Mesendoderm (in vitro differentiated cells): Measurements from ENCODE around the gene OR52K1.
"Not testable (repeated sequence)": the region's sequence is repeated elsewhere in the genome, so short reads cannot be mapped to it uniquely, and the experiment has no call there.

ENCODE experiments used
- DNase-seq: peaks from one replicate; pipeline ENCODE4 v3.0.0; 2013
- H2AK5ac ChIP-seq: 2 replicates; pipeline ENCODE4 v1.6.1; 2013; ENCODE audit warnings: low read length, inconsistent platforms
- H2BK120ac ChIP-seq: 2 replicates; pipeline ENCODE4 v1.6.1; 2013; ENCODE audit warnings: low read depth, mild to moderate bottlenecking, low read length, moderate library complexity, mixed read lengths
- H2BK15ac ChIP-seq: replicated peaks from 2 replicates; pipeline ENCODE4 v1.6.1; 2013; ENCODE audit warnings: low read depth, mild to moderate bottlenecking, moderate library complexity
- H2BK5ac ChIP-seq: 2 replicates; pipeline ENCODE4 v1.6.1; 2013; ENCODE audit warnings: low read length, inconsistent platforms
- H3K18ac ChIP-seq: 2 replicates; pipeline ENCODE4 v1.6.1; 2013; ENCODE audit warnings: mild to moderate bottlenecking, low read length, mixed read lengths
- H3K23ac ChIP-seq: one replicate; pipeline ENCODE4 v1.6.1; 2013; ENCODE audit warnings: low read length
- H3K27ac ChIP-seq: 2 replicates; pipeline ENCODE4 v1.5.1; 2013; ENCODE audit warnings: low read depth, mild to moderate bottlenecking, inconsistent platforms, low read length, moderate library complexity
- H3K27me3 ChIP-seq: 2 replicates; pipeline ENCODE4 v1.6.1; 2013; ENCODE audit warnings: low read length, control low read depth, mild to moderate bottlenecking, inconsistent platforms; ENCODE audit not compliant: insufficient read depth, poor library complexity
- H3K36me3 ChIP-seq: 2 replicates; pipeline ENCODE4 v1.6.1; 2013; ENCODE audit warnings: low read length, inconsistent platforms; ENCODE audit not compliant: control insufficient read depth, insufficient read depth
- H3K4ac ChIP-seq: one replicate; pipeline ENCODE4 v1.6.1; 2013; ENCODE audit warnings: low read depth, mild to moderate bottlenecking, low read length, moderate library complexity
- H3K4me1 ChIP-seq: 2 replicates; pipeline ENCODE4 v1.6.1; 2013; ENCODE audit warnings: low read depth, low read length, inconsistent platforms; ENCODE audit not compliant: control insufficient read depth
- H3K4me2 ChIP-seq: 2 replicates; pipeline ENCODE4 v1.6.1; 2013; ENCODE audit warnings: low read length
- H3K4me3 ChIP-seq: 2 replicates; pipeline ENCODE4 v1.5.1; 2013; ENCODE audit warnings: mild to moderate bottlenecking, low read length
- H3K56ac ChIP-seq: one replicate; pipeline ENCODE4 v1.6.1; 2013; ENCODE audit warnings: low read length
- H3K79me1 ChIP-seq: 2 replicates; pipeline ENCODE4 v1.6.1; 2013; ENCODE audit warnings: low read length, inconsistent platforms
- H3K79me2 ChIP-seq: 2 replicates; pipeline ENCODE4 v1.6.1; 2013; ENCODE audit warnings: mild to moderate bottlenecking, low read length; ENCODE audit not compliant: control insufficient read depth, insufficient read depth
- H3K9ac ChIP-seq: 2 replicates; pipeline ENCODE4 v1.6.1; 2013; ENCODE audit warnings: low read length, inconsistent platforms
- H4K5ac ChIP-seq: one replicate; pipeline ENCODE4 v1.6.1; 2013; ENCODE audit warnings: low read length
- H4K8ac ChIP-seq: one replicate; pipeline ENCODE4 v1.6.1; 2013; ENCODE audit warnings: low read depth, mild to moderate bottlenecking, control low read depth, low read length, moderate library complexity
- WGBS: extraction: QIAGEN DNeasy Blood & Tissue Kit; methylation state at CpG from one replicate; pipeline ENCODE4 v1.1.7; 2013; ENCODE audit warnings: low lambda C conversion rate, missing lambda C conversion rate; ENCODE audit not compliant: insufficient coverage; ENCODE audit errors: extremely low coverage; 5-methylcytosine and 5-hydroxymethylcytosine counted together

Gene OR52K1

GRCh38 chr11:4480577-4481239, 1.7 kb upstream of the OR52K1 start:
- no peak overlapping the region for H3K56ac ChIP-seq

GRCh38 chr11:4481240-4481582, 1.2 kb upstream of the OR52K1 start:
- no peak overlapping the region for H2BK15ac ChIP-seq
- H4K5ac ChIP-seq: no peak overlapping the region
- H3K56ac ChIP-seq: no peak overlapping the region
- H3K27ac ChIP-seq: no peak overlapping the region
- H3K18ac ChIP-seq: no peak overlapping the region
- H4K8ac ChIP-seq: no peak overlapping the region
- no peaks in the 10 kb centered on the region for H3K79me2 ChIP-seq
- no peak overlapping the region for H2AK5ac ChIP-seq
- no peak for DNase-seq
- H3K79me1 ChIP-seq: no peaks in the 10 kb centered on the region
- H2BK120ac ChIP-seq: no peak overlapping the region
- no peaks in the 10 kb centered on the region for H3K27me3 ChIP-seq
- H3K9ac ChIP-seq: no peak overlapping the region
- no peak overlapping the region for H3K4ac ChIP-seq
- no peak overlapping the region for H3K4me3 ChIP-seq
- H3K23ac ChIP-seq: no peak overlapping the region
- H2BK5ac ChIP-seq: no peak overlapping the region
- H3K4me1 ChIP-seq: no peaks in the 10 kb centered on the region
- no peaks in the 10 kb centered on the region for H3K36me3 ChIP-seq
- no peak overlapping the region for H3K4me2 ChIP-seq

More at GRCh38 chr11:4480577-4481239, 1.7 kb upstream of the OR52K1 start:
- no peaks in the 10 kb centered on the region for H3K36me3 ChIP-seq
- H3K79me2 ChIP-seq: no peaks in the 10 kb centered on the region
- no peak overlapping the region for H3K4me2 ChIP-seq
- no peak overlapping the region for H3K23ac ChIP-seq
- no peak overlapping the region for H2AK5ac ChIP-seq
- no CpG with 5 or more reads among the region's 4 CpGs for WGBS
- H3K4me3 ChIP-seq: no peak overlapping the region
- H2BK120ac ChIP-seq: no peak overlapping the region
- no peaks in the 10 kb centered on the region for H3K4me1 ChIP-seq
- H3K79me1 ChIP-seq: no peaks in the 10 kb centered on the region
- no peak for DNase-seq
- no peak overlapping the region for H3K18ac ChIP-seq
- H2BK5ac ChIP-seq: no peak overlapping the region
- H4K8ac ChIP-seq: no peak overlapping the region
- no peak overlapping the region for H3K9ac ChIP-seq
- no peak overlapping the region for H4K5ac ChIP-seq
- H2BK15ac ChIP-seq: no peak overlapping the region
- H3K27ac ChIP-seq: no peak overlapping the region
- H3K4ac ChIP-seq: no peak overlapping the region
- H3K27me3 ChIP-seq: no peaks in the 10 kb centered on the region

GRCh38 chr11:4484310-4484709, 1.9 kb downstream of the OR52K1 start:
- no CpG with 5 or more reads among the region's 4 CpGs for WGBS
- no peak overlapping the region for H4K8ac ChIP-seq

GRCh38 chr11:4491405-4491804, 9.0 kb downstream of the OR52K1 start:
- H2BK15ac ChIP-seq, H2AK5ac ChIP-seq, H3K4me2 ChIP-seq, H3K79me2 ChIP-seq, H4K5ac ChIP-seq, H3K4ac ChIP-seq, H3K36me3 ChIP-seq, H4K8ac ChIP-seq, H3K4me3 ChIP-seq, H3K4me1 ChIP-seq, H3K23ac ChIP-seq, H3K9ac ChIP-seq, H3K79me1 ChIP-seq, H3K27ac ChIP-seq, H2BK120ac ChIP-seq, H3K56ac ChIP-seq, H3K27me3 ChIP-seq, H2BK5ac ChIP-seq, DNase-seq, H3K18ac ChIP-seq: not testable (repeated sequence)
- WGBS: no CpG with 5 or more reads among the region's 2 CpGs

More at GRCh38 chr11:4484310-4484709, 1.9 kb downstream of the OR52K1 start:
- Histone ChIP-seq H3K18ac (no peak overlapping the region), H3K9ac (no peak overlapping the region), H3K27me3 (no peaks in the 10 kb centered on the region), H2BK120ac (no peak overlapping the region), H3K79me2 (no peaks in the 10 kb centered on the region), H3K4me3 (no peak overlapping the region), H2AK5ac (no peak overlapping the region), H3K23ac (no peak overlapping the region), H3K27ac (no peak overlapping the region), H3K4me2 (no peak overlapping the region), H3K4me1 (no peaks in the 10 kb centered on the region), H3K79me1 (no peaks in the 10 kb centered on the region), H2BK5ac (no peak overlapping the region), H4K5ac (no peak overlapping the region), H3K56ac (no peak overlapping the region), H3K4ac (no peak overlapping the region), H3K36me3 (no peaks in the 10 kb centered on the region), H2BK15ac (no peak overlapping the region)
- DNase-seq: no peak

- no peaks in the 10 kb centered on the region for H3K4me1 ChIP-seq
- no peak overlapping the region for H2BK5ac ChIP-seq
- no peak overlapping the region for H4K8ac ChIP-seq
- no peak overlapping the region for H3K4me3 ChIP-seq
- H2BK15ac ChIP-seq: no peak overlapping the region
- H3K27ac ChIP-seq: no peak overlapping the region
- H3K9ac ChIP-seq: no peak overlapping the region
- no peak overlapping the region for H3K4me2 ChIP-seq
- no peaks in the 10 kb centered on the region for H3K27me3 ChIP-seq
- no peak for DNase-seq
- no CpG with 5 or more reads among the region's 4 CpGs for WGBS
- H3K36me3 ChIP-seq: no peaks in the 10 kb centered on the region
- H3K56ac ChIP-seq: no peak overlapping the region
- H2AK5ac ChIP-seq: no peak overlapping the region
- no peak overlapping the region for H3K18ac ChIP-seq
- no peak overlapping the region for H2BK120ac ChIP-seq
- H3K79me2 ChIP-seq: no peaks in the 10 kb centered on the region
- no peak overlapping the region for H4K5ac ChIP-seq
- no peak overlapping the region for H3K23ac ChIP-seq
- H3K4ac ChIP-seq: no peak overlapping the region
- H3K79me1 ChIP-seq: no peaks in the 10 kb centered on the region
These were observed 9.6 kb downstream of the OR52K1 start for GRCh38 chr11:4491878-4492606.

- no peak for DNase-seq
- no peaks in the 10 kb centered on the region for H3K79me2 ChIP-seq
- H3K56ac ChIP-seq: no peak overlapping the region
- no peak overlapping the region for H3K4me2 ChIP-seq
- no peak overlapping the region for H2BK5ac ChIP-seq
- H3K36me3 ChIP-seq: no peaks in the 10 kb centered on the region
- H3K4ac ChIP-seq: no peak overlapping the region
- no peaks in the 10 kb centered on the region for H3K4me1 ChIP-seq
- no peak overlapping the region for H2BK15ac ChIP-seq
- no CpG with 5 or more reads among the region's 5 CpGs for WGBS
- no peak overlapping the region for H2BK120ac ChIP-seq
- no peak overlapping the region for H4K8ac ChIP-seq
- no peak overlapping the region for H3K27ac ChIP-seq
- H2AK5ac ChIP-seq: no peak overlapping the region
- no peaks in the 10 kb centered on the region for H3K79me1 ChIP-seq
- no peak overlapping the region for H3K4me3 ChIP-seq
- no peak overlapping the region for H4K5ac ChIP-seq
- no peaks in the 10 kb centered on the region for H3K27me3 ChIP-seq
- no peak overlapping the region for H3K9ac ChIP-seq
- no peak overlapping the region for H3K23ac ChIP-seq
- no peak overlapping the region for H3K18ac ChIP-seq
These were observed 11.0 kb downstream of the OR52K1 start for GRCh38 chr11:4493480-4493818.
